Measurements from ENCODE around the gene GMPR2.
"Not testable (repeated sequence)": the region's sequence is repeated elsewhere in the genome, so short reads cannot be mapped to it uniquely, and the experiment has no call there.

GMPR2 gene

DNA sequence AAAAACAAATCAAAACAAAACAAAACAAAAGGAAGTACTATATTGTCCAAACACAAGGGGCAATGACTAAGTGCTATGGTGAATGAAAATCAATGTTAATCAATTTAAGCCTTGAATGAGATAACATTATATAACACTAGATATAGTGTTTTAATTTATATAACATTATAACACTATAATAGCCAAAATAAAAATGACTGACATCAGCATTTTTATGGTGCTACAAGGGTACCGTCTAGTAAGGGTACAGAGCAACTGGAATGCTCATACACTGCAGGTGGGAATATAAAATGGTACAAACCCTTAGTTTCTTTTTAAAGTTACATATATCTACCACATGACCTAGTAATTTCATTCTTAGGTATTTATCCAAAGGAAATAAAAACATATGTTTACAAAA, 6.3 kb upstream of the GMPR2 start:
- DNase-seq (ENCODE audit: extremely low read depth in 1 of 2, low read depth in 1 of 2) = no peak

DNA sequence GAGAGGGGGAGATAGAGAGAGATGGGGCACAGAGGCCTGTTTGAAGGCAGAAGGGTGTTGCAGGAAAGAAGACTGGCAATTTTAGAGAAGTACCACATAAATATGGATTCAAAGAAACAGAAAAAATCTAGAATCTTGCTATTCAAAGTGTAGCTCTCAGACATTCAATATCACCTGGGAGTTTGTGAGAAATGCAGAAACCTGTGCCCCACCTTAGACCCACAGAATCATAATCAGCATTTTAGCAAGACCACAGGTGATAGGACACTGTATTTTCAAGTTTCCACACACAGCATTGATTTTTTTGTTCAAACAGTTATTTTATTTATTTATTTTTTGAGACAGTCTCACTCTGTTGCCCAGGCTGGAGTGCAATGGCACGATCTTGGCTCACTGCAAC, 3.8 kb upstream of the GMPR2 start:
- no peak for DNase-seq (ENCODE audit: extremely low read depth in 1 of 2, low read depth in 1 of 2)

DNA sequence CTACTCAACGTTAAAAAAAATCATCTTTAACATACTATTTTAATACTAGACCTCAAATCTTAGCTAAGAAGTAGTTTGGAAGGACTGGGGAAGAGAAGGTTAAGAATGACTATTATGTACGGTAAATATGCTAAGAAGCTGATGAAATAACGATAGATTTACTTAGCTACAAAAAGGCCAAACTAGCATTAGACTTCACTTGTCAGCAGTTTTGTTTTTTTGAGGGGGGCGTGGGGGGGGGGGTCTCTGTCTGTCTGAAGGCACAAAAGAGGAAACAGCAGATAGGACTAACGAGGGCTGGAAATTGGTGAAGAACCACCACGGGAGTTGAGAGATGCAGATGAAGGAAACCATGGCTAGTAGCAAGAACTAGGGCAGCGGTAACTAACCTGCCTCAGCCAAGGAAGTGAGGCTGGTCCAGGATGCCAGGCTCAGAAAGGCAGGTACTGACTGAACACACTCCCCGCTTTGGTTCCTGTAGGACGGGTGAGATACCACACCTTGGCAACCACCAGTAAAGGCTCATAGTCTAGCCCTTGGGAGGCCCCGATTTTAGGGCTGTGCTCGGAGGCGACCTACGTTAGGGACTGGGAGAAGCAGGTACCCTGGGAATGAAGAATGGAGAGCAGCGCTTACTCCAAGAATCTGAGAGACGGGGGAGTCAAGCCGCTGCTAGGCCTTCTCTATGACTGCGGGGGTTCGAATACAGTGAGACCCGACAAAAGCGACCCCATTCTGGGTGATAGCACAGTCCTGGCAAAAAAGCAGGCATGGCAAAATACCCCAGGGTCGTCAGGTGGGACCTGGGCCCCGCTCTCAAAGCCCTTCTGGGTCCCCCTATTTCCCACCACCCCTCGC, 1.2 kb upstream of the GMPR2 start:
- no peak for DNase-seq (ENCODE audit: extremely low read depth in 1 of 2, low read depth in 1 of 2)

DNA sequence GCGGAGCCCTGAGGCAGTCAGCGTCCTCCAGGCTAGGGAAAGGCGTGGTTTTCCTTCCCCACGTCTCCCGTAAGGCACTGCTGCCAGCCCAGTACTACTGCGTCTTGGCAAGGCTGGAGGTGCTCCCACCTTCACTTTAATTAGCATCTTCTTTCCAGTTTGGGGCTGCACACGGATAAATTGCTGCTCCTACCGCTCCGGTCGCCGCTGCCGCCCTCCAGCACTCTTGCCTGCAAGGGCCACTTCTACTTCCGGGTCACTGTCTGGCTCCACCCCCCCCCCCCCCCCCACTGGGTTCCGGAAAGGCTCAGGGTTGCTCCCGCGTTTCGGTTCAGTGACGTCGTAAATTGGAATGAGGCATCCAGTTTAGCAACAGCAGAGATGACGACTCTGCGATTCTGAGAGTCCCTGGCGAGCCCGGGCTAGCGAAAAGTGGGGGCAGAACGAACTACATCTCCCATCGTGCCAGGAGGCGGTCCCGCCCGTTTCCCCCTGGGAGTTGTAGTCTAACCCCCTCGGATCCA, 546 bp upstream of the GMPR2 start, which contains the start of gene NEDD8:
NEDD8 (minus strand) TSS at position 247 of the 524 bp plus-strand sequence; CDS start at position 147, 100 bp downstream.
- DNase-seq (ENCODE audit: extremely low read depth in 1 of 2, low read depth in 1 of 2) = peak; percentile 63 to 74

DNA sequence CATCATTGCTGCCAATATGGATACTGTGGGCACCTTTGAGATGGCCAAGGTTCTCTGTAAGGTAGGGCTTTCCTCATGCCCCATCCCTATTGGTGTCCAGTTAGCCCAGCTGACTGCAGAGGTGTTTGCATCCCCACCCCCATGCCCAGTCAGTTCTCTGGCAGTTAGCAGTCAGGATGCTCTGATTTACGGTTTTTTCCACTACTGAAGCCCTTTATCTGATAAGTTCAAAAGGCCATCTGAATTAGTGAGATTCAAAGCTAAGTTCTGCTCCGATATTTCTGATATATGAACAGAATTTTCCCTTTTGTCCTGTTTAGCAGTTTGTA, 773 bp downstream of the GMPR2 start:
- DNase-seq (ENCODE audit: extremely low read depth in 1 of 2, low read depth in 1 of 2) = no peak

DNA sequence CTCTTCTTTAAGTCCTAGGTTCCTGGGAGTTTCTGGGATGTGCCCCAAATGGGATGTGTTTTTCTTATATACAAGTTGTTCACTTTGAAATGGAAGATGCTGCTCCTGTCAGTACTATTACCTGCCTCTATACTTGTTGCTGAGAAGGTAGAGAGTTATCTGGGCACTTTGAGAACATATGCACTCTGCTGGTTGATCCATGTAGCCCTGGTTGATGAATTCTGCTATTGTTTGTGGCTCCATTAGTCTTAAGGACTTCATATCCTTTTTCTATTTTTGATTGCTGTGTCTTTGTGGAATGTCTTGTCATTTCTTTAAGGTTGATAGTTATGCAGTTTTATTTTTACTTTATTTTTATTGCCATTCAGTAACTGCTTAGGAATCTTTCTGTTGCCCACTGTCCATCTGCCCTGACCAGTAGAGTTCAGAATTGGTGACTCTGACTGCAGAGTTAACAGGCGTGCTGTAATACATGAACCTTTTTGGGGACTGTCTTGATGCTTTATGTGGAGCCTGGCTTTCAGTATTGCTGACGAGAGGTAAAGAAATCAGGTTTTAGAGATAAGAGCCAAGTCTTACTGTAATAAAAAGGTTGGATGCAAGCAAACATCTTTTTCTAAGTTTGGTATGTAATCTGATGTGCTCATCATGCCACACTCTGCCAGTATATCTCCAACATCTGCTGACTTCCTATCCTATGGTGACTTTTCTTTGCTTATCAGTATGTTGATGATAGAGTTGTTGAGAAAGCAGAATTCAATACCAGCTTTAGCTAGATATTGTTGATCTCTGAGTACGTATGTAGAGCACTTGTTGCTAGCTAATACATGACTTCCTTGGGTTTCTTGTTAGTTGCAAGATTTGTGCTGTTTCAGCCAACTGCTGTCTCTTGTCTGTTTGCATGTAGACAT, 1.6 kb downstream of the GMPR2 start:
- no peak for DNase-seq (ENCODE audit: extremely low read depth in 1 of 2, low read depth in 1 of 2)

DNA sequence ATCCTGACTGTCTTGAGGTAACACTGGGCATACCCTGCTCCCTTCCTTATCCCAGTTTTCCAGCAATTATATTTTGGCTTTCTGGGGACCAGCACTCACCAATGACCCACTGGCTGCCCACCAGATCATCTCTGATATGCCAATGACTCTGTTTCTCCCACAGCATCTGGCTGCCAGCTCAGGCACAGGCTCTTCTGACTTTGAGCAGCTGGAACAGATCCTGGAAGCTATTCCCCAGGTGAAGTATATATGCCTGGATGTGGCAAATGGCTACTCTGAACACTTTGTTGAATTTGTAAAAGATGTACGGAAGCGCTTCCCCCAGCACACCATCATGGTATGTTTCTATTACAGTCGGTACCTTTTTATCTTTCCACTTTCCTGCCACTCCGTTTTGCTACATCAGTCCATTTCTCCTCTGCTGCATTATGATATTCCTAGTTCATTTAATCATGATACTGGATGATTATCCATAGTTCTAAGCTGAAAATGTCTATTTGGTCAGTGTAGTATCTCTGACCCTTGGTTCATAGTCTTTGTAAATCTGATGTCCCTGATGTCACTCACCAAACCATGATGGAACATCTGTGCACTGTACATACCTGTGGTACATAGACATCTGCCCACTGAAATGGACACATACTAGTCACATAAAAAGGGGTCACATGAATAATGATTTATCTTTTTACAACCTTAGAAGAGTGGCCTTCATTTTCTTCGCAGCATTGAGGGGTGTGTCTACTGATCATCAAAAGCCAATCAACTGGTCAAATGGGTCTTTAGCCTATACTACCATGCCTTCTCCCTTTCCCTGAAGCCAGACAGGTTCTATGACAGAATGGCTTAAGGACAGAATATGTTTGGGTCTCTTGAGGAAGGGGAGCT, 3.3 kb downstream of the GMPR2 start:
- no peak for DNase-seq (ENCODE audit: extremely low read depth in 1 of 2, low read depth in 1 of 2)

DNA sequence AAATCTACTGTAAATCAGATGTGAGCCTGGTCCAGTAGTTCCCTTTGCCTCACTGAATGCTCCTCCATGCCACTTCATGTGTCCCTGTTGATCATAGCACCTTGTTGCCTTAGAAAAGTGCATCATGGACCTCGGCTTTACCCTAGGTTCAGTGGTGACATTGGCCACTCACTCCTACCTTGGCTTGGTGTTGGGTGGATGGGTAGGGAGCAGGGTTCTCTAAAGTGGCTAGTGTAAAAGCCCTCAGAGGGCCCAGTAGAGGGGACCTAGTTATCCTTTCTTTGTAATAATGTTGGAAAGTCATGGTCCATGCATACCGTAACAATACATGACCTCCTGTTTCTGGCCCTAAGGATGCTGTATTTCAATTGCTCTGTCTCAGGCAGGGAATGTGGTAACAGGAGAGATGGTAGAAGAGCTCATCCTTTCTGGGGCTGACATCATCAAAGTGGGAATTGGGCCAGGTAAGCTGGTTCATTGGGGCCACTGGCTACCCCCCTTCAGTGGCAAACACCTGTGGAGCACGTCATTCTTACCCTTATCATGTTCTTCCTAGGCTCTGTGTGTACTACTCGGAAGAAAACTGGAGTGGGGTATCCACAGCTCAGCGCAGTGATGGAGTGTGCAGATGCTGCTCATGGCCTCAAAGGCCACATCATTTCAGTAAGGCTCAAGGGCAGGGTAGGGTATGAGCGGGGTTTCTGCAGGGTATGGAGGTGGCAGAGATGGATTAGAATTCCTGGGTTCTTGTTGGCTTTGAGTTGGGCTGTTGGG, 4.1 kb downstream of the GMPR2 start:
- DNase-seq (ENCODE audit: extremely low read depth in 1 of 2, low read depth in 1 of 2) = no peak

DNA sequence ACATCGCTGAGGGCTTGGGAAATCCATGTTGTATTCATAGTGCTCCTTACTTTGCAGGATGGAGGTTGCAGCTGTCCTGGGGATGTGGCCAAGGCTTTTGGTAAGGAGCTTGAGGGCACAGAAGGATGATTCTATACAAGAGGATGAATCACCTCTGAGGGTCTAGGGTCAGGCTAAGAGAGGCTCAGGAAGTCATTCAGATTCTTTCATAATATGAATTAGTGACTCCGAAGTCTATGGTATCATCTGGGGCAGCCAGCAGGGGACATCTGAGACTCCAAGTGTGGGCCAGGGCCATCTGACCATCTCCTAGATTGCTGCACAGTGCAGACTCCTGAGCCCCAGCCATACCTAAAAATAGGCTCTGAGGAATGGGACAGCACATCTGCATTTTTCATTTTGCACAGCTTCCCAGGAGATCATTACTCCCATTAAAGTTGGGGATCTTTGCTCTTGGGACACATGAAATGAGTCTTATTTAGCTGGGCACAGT, 4.8 kb downstream of the GMPR2 start:
- no peak for DNase-seq (ENCODE audit: extremely low read depth in 1 of 2, low read depth in 1 of 2)

DNA sequence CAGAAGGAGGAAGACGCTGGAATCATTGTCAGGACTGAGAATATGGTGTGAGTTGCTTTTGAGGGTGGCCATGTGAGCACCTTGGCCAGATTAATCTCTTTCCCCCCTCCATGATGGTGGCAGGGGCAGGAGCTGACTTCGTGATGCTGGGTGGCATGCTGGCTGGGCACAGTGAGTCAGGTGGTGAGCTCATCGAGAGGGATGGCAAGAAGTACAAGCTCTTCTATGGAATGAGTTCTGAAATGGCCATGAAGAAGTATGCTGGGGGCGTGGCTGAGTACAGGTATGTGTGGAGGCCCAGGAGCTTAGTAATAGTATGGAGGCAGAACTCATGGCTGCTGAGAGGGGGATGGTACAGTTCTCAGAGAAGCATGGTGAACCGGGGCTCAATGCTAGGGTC, 5.4 kb downstream of the GMPR2 start:
- DNase-seq (ENCODE audit: extremely low read depth in 1 of 2, low read depth in 1 of 2) = no peak

DNA sequence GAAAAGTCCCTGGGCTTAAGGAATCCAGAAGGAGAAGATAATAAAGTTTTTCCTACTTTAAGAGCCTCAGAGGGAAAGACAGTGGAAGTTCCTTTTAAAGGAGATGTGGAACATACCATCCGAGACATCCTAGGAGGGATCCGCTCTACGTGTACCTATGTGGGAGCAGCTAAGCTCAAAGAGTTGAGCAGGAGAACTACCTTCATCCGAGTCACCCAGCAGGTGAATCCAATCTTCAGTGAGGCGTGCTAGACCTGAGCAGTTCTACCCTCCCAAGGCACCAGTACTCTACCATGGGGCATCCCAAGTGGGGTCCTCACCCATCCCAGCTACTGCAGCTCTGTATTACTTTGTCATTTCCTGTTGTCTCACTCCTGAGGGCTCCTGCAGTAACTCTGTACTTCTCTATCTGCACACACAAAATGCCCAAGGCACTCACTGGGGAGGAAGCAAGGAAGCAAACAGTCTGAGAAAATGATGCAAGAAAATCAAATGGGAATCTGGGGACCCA, 5.9 kb downstream of the GMPR2 start:
- DNase-seq (ENCODE audit: extremely low read depth in 1 of 2, low read depth in 1 of 2) = no peak

DNA sequence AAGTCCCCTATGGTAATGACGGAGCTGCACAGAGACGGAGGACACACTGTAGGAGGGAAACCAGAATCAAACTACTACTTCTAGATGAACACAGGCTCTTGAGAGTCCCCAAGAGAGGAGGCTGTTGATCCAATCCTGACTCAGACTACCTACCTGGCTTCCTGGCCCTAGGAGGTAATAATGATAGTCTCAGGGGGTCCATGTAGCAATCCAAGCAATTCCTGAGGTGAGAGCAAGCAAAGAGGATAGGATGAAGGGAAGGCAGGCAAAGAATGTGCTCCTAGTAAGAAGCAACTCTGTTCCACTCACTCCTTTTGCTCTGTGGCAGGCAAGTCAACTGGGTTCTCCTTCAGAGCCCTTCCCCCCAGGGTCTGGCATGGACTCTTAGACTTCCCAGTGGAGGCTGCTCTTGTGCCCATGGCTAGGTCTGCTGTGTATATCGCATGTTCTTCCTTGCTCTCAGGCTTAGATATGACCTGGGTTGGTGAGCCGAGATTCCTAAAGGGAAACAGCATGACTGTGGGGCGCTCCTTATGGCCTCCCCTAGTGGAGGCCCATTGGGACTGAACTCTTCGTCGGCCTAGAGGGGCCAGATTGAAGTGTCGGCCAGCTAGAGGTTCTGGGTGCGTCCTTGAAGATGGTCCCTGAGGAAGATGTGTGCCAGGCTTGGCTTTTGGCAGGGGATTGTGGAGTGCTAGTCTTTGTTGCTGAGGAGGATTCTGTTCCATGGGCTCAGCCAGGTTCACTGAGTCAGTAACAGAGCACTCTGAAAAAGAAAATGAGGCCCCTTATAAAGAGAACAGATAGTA, 7.6 kb downstream of the GMPR2 start:
- DNase-seq (ENCODE audit: extremely low read depth in 1 of 2, low read depth in 1 of 2) = no peak

DNA sequence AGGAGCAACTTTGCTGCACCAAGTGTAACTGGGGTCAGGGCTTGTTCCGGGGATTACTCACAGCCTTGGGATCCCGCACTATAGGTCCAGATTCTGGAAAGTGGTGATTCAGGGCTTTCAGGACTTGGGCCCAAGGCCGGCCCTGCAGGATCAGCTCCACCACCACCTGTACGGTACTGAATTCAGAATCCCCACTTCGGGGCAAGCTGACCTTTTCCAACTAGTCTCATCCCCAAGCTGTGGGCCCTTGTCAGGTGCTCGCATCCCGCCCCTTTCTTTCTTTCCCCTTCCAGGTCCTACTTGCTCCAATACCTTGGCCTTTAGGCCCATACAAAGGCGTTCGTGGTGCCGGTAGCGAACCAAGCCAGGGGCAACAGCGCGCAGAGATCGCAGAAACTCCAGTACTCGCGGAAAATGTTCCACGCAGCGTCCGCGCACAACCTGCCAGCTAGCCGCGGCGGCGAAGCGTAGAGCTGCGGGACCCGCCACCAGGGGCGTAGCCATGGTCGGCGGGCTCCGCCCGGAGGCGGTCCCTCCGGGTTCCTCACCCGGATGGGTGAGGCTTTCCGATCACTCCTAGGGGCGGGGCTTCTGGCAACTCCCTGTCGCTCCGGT, 9.2 kb downstream of the GMPR2 start:
- DNase-seq (ENCODE audit: extremely low read depth in 1 of 2, low read depth in 1 of 2) = peak; percentile 80 to 87

DNA sequence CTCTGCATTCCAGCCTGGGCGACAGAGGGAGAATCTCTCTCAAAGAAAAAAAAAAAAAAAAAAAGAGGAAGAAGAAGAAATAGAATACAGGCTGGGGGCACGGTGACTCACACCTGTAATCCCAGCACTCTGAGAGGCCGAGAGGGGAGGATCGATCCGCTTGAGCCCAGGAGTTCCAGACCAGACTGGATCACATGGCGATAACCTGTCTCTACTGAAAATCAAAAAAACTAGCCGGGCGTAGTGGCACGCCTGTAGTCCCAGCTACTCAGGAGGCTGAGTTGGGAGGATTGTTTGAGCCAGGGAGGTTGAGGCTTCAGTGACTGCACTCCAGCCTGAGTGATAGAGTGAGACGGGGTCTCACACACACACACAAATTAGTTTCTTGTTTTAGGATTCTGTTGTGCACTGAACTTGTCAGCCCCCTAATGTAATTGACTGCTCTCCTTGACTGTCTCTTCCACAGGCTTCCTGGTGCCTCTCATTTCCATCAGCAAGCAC, 10.7 kb downstream of the GMPR2 start:
- no peak for DNase-seq (ENCODE audit: extremely low read depth in 1 of 2, low read depth in 1 of 2)

DNA sequence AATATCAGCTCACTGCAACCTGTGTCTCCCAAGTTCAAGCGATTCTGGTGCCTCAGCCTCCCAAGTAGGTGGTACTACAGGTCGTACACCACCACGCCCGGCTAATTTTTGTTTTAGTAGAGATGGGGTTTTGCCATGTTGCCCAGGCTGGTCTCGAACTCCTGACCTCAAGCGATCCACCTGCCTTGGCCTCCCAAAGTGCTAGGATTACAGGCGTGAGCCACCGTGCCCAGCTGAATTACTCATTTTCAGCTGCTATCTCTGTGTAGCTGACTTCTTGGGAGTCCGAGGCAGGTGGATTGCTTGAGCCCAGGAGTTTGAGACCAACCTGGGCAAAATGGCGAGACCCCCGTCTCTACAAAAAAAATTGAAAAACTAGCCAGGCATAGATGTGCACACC, 12.6 kb downstream of the GMPR2 start:
- not testable (repeated sequence) for DNase-seq (ENCODE audit: extremely low read depth in 1 of 2, low read depth in 1 of 2)

DNA sequence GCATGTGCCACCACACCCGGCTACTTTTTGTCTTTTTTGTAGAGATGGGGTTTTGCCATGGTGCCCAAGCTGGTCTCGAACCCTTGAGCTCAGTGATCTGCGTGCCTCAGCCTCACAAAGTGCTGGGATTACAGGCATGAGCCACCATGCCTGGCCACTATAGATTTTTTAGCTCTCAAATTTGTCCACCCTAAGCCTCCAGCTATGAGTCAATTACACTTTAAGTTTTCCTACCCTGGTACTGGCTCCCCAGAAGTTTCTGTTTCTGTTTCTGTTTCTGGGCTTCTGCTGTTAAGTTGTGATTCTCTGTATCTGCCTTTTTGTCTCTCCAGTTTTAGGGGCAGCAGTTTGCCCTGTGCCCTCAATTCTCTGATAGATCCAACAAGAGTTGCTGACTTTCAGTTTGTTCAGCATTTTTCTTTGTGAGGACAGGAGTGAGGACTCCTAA, 14.1 kb downstream of the GMPR2 start:
- DNase-seq (ENCODE audit: extremely low read depth in 1 of 2, low read depth in 1 of 2) = no peak

DNA sequence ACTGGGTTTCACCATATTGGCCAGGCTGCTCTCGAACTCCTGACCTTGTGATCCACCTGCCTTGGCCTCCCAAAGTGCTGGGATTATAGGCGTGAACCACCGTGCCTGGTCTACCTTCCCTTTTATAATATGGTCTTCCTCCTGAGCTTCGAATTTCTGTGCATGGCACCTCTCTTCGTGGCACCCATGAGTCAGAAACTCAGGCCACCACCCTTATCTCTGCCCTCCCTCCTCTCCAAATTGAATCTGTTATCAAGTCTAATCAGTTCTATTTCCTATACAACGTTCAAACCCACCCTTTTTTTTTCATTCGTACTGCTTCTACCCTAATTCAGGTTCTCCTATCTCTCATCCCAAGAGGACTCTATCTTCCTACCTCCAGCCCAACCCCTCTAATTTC, 14.7 kb downstream of the GMPR2 start:
- DNase-seq (ENCODE audit: extremely low read depth in 1 of 2, low read depth in 1 of 2) = no peak
